ENCODE results near the gene MAP3K14.

DNA sequence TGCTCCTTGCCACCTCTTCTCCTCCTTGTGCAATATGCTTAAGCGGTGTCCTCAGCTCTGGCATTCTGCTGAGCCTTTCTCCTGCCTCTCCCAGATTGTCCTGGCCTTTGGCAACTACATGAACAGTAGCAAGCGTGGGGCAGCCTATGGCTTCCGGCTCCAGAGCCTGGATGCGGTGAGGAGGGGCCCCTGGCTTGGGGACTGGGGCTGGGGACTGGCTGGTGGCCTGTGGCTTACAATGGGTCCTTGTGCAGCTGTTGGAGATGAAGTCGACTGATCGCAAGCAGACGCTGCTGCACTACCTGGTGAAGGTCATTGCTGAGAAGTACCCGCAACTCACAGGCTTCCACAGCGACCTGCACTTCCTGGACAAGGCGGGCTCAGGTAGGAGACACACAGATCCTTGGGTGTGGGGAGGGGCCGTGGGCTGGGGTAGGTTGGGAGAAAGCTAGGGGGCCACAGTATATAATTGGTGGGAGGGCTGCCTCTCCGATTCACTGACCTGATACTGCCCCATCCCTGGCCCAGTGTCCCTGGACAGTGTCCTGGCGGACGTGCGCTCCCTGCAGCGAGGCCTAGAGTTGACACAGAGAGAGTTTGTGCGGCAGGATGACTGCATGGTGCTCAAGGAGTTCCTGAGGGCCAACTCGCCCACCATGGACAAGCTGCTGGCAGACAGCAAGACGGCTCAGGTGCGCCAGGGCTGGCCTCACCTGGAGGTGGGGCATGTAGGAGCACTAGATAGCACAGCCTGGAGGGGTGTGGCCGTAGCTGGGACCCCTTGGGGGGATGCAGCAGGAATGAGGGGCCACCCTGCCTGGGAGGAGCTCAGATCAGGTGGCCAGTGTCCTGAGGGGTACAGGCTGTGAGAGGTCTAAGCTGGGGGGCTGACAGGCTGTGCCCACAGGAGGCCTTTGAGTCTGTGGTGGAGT lies 71.8 kb downstream of the MAP3K14 start:
- TF ChIP-seq, protein P1, sequence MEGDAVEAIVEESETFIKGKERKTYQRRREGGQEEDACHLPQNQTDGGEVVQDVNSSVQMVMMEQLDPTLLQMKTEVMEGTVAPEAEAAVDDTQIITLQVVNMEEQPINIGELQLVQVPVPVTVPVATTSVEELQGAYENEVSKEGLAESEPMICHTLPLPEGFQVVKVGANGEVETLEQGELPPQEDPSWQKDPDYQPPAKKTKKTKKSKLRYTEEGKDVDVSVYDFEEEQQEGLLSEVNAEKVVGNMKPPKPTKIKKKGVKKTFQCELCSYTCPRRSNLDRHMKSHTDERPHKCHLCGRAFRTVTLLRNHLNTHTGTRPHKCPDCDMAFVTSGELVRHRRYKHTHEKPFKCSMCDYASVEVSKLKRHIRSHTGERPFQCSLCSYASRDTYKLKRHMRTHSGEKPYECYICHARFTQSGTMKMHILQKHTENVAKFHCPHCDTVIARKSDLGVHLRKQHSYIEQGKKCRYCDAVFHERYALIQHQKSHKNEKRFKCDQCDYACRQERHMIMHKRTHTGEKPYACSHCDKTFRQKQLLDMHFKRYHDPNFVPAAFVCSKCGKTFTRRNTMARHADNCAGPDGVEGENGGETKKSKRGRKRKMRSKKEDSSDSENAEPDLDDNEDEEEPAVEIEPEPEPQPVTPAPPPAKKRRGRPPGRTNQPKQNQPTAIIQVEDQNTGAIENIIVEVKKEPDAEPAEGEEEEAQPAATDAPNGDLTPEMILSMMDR (IDR thresholded peaks at IDR 0.05): no peak
- TF ChIP-seq NFIC (IDR thresholded peaks at IDR 0.05; ENCODE audit: borderline replicate concordance): no peak
- no peak for TF ChIP-seq YY1 (IDR thresholded peaks at IDR 0.05; ENCODE audit: low read depth)
- TF ChIP-seq GABPA (IDR thresholded peaks at IDR 0.05; ENCODE audit: low read depth): no peak
- TF ChIP-seq, protein P2, sequence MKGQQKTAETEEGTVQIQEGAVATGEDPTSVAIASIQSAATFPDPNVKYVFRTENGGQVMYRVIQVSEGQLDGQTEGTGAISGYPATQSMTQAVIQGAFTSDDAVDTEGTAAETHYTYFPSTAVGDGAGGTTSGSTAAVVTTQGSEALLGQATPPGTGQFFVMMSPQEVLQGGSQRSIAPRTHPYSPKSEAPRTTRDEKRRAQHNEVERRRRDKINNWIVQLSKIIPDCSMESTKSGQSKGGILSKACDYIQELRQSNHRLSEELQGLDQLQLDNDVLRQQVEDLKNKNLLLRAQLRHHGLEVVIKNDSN (IDR thresholded peaks at IDR 0.05; ENCODE audit: borderline replicate concordance, low read depth): no peak
- no peak for TF ChIP-seq RAD21 (IDR thresholded peaks at IDR 0.05; ENCODE audit: low read length)
- TF ChIP-seq SMC3 (IDR thresholded peaks at IDR 0.05; ENCODE audit: low read depth, low read length): no peak
- TF ChIP-seq TAF1 (IDR thresholded peaks at IDR 0.05; ENCODE audit: borderline replicate concordance, low read depth, low read length): no peak
- TF ChIP-seq EP300 (IDR thresholded peaks at IDR 0.05; ENCODE audit: borderline replicate concordance in 1 of 2, low read depth in 1 of 2, low read length in 1 of 2): no peak
- TF ChIP-seq, protein P3, sequence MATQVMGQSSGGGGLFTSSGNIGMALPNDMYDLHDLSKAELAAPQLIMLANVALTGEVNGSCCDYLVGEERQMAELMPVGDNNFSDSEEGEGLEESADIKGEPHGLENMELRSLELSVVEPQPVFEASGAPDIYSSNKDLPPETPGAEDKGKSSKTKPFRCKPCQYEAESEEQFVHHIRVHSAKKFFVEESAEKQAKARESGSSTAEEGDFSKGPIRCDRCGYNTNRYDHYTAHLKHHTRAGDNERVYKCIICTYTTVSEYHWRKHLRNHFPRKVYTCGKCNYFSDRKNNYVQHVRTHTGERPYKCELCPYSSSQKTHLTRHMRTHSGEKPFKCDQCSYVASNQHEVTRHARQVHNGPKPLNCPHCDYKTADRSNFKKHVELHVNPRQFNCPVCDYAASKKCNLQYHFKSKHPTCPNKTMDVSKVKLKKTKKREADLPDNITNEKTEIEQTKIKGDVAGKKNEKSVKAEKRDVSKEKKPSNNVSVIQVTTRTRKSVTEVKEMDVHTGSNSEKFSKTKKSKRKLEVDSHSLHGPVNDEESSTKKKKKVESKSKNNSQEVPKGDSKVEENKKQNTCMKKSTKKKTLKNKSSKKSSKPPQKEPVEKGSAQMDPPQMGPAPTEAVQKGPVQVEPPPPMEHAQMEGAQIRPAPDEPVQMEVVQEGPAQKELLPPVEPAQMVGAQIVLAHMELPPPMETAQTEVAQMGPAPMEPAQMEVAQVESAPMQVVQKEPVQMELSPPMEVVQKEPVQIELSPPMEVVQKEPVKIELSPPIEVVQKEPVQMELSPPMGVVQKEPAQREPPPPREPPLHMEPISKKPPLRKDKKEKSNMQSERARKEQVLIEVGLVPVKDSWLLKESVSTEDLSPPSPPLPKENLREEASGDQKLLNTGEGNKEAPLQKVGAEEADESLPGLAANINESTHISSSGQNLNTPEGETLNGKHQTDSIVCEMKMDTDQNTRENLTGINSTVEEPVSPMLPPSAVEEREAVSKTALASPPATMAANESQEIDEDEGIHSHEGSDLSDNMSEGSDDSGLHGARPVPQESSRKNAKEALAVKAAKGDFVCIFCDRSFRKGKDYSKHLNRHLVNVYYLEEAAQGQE (IDR thresholded peaks at IDR 0.05; ENCODE audit: low read depth, low read length): no peak
- TF ChIP-seq POLR2AphosphoS5 (IDR thresholded peaks at IDR 0.05; ENCODE audit: low read depth, low read length): no peak
- TF ChIP-seq FOSL2 (IDR thresholded peaks at IDR 0.05; ENCODE audit: borderline replicate concordance, low read depth): no peak
- TF ChIP-seq EZH2phosphoT487 (IDR thresholded peaks at IDR 0.05; ENCODE audit: borderline replicate concordance, low read depth): no peak
- TF ChIP-seq, protein P4, sequence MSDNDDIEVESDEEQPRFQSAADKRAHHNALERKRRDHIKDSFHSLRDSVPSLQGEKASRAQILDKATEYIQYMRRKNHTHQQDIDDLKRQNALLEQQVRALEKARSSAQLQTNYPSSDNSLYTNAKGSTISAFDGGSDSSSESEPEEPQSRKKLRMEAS (IDR thresholded peaks at IDR 0.05; ENCODE audit: low read depth): no peak

Measured in SK-N-SH (cell line).